GM18508 (cell line): ENCODE measurements around the gene MMRN2.
"Not testable (repeated sequence)": the region's sequence is repeated elsewhere in the genome, so short reads cannot be mapped to it uniquely, and the experiment has no call there.

ENCODE experiments used
- ATAC-seq: cut with Tn5 transposase; IDR thresholded peaks from one replicate; pipeline ENCODE4 v1.9.1; 2021; ENCODE audit warnings: moderate number of reproducible peaks; ENCODE audit not compliant: insufficient read depth, unreplicated experiment

MMRN2 gene

DNA sequence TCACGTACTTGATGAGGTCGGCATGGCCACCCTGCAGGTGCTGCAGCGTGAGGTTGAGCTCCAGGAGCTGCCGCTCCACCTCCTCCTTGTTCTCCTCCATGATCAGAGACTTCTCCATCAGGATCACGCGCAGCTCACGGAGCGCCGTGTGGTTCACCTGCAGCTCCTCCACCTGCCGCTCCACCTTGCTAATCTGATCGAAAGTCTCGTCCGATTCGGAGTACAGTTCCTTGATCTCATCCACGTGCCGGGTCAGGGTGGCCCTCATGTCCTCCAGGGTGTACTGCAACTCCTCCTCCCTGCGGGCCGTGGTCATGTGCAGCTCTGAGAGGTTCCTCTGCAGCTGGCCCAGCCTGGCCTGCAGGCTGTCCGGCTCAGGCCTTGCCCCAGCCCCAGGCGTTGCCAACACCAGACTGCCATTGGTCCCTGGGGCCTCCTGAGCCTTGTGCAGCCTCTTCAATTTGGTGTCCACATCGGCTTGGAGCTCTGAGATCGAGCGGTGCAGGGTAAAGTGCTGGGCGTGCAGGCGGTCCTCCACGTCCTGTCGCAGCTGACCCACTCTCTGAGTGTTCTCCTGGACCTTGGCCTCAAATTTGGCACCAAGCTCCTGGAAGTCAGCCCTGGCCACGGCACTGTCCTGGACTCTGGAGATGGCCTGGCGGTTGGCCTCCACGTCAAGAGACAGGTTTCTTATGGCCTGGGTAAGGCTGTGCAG, 13.9 kb downstream of the MMRN2 start:
- no peak for ATAC-seq

DNA sequence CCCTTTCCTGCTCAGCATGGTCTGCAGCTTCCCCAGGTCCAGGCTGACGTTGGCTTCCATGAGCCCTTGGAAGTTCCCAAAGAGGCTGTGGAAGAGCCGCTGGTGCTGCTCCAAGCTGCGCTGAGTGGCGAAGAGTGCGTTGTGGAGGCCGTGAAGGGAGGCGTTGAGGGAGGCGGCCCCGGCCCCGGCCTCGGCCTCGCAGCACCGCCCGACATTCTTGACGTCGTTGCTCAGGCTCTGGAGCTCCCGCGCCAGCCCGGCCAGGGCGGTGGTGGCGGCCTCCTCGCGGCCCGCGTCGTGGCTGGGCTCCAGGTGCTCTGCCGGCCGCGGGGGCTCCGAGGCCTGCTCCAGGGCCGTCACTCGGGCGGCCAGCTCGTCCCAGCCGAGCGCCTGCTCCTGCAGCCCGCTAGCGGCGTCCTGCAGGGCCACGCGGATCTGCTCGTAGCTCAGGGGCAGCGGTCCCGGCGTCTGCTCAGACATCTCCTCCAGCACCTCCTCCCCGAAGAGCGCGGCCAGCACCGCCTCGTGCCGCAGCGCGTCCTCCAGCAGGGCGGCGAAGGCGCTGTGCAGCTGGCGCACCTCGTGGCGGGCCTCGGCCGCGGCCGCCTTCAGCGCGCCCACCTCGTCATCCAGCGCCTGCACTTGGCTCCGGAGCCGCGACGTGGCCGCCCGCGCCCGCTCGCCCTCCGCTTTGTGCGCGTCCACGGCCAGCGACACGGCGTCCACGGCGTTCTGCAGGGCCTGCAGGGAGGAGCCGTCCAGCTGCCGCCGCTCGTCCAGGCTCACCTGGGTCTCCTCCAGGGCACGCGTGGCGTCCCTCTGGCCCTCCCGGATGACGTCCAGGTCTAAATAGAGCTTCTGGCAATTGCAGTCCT, 14.7 kb downstream of the MMRN2 start:
- no peak for ATAC-seq

- ATAC-seq: no peak
Observed at GRCh38 chr10:86941991-86942421, 15.4 kb downstream of the MMRN2 start.

- ATAC-seq: no peak
Observed at GRCh38 chr10:86941426-86941825, 16.0 kb downstream of the MMRN2 start.

GRCh38 chr10:86940677-86941076, 16.7 kb downstream of the MMRN2 start:
- no peak for ATAC-seq

DNA sequence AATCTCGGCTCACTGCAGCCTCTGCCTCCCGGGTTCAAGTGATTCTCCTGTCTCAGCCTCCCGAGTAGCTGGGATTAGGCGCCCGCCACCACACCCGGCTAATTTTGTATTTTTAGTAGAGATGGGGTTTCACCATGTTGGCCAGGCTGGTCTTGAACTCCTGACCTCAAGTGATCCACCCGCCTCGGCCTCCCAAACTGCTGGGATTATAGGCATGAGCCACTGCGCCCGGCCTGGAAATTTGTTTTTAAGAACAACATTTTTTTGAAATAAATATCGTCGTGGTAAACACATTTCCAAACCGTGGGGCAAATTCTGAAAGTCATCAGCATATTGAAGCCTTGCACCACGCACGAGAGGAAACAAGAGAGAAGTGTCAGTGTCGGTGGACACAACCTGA, 17.3 kb downstream of the MMRN2 start:
- ATAC-seq: not testable (repeated sequence)

- no peak for ATAC-seq
Observed at GRCh38 chr10:86938260-86938659, 19.2 kb downstream of the MMRN2 start.

DNA sequence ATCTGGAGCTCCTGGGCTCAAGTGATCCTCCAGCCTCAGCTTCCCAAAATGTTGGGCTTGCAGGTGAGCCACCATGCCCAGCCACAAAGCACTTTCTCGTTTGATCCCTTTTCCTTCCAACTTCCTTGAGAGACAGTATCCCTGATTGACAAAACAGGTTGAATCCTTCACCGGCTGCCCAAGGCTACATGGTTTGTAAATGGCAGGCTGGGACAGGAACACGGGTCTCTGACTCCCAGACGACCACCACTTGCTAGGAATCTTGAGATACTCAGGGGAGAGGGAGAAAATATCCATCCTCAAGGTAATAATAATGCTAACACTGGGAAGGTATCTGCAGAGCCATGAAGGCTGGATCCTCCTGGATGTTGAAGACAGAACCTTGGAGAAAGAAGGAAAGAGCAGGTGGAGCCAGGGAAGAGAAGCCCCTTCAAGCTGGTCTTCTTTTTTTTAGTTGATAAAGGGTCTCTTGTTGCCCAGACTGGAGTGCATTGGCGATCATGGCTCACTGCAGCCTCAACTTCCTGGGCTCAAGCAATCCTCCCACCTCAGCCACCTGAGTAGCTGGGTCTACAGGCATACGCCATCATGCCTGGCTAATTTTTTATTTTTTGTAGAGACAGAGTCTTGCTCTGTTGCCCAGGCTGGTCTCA, 19.8 kb downstream of the MMRN2 start:
- ATAC-seq: no peak

GRCh38 chr10:86936661-86937501, 20.5 kb downstream of the MMRN2 start:
- ATAC-seq: no peak

- not testable (repeated sequence) for ATAC-seq
Observed at GRCh38 chr10:86934162-86934711, 23.2 kb downstream of the MMRN2 start.

DNA sequence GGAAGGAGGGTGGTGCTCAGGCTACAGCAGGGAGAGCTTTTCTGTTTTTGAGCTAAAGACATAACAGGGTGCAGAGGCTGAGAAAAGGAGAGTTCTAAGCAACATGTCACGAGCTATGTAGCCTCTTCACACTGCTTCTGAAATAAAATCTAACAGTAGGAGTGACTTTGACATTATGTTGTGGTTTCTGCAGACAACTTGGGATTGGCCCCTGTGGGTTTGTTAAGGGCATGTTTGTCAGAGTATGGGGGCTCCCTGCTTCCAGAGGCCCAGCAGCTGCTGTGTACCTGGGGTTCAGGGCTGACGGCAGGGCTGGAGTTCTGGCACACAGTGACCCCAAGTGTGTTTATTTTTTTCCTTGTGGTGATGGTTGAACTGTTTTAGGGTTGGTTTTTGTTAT, 24.7 kb downstream of the MMRN2 start:
- no peak for ATAC-seq

DNA sequence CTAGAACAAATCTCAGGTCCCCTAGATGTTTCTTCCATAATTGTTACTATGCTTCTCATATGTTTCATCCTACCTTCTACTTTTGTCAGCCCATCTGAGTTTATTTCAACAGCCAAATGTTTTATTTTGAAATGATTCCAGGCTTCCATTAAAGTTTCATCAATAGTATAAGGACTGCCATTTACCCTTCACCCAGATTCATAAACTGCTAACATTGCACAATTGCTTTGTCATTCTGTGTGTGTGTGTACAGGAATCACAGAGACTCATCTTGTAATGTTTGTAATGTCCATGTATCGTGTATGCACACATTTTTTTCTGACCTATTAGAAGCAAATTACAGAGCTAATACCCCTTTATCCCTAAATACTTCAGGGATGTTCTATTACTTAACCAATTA, 25.5 kb downstream of the MMRN2 start:
- ATAC-seq: no peak

DNA sequence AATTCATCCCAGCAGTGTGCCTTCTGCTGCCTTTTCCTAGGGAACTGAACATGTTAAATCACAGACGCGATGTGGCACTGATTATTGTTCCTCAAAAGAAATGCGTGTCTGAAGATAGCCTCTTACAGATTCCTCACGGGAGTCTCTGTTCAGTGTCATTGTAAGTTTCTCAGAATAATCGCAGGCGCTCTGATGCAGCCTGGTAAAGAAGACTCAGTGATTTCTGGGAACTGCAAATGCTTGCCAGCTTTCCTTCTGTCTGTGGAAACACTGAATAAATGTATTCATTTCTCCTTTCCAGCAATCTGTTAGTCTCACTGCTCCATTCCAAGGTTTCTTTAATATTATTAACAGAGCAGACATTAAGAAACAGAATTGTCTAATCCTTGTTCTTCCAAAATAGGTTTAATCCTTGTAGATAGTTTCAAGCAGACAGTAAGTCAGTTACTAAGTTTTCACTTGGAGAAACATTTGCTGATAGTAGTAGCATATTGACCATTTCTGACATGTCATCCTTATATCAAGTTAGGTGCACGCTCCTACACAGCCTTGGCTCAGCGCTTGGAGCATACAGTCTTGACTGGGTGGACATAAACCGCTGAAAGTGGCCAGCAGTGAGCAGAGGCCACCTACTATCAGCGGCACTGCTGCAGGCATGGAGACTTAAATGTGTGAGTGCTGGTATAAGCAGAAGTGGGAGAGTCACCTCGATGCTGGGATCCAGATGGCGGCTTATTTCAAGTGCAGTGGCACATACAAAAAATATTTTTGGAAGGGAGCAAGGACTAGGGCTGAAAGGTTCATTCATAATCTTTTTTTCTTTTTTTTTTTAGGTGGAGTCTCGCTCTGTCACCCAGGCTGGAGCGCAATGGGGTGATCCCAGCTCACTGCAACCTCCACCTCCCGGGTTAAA, 27.7 kb downstream of the MMRN2 start:
- ATAC-seq: no peak

DNA sequence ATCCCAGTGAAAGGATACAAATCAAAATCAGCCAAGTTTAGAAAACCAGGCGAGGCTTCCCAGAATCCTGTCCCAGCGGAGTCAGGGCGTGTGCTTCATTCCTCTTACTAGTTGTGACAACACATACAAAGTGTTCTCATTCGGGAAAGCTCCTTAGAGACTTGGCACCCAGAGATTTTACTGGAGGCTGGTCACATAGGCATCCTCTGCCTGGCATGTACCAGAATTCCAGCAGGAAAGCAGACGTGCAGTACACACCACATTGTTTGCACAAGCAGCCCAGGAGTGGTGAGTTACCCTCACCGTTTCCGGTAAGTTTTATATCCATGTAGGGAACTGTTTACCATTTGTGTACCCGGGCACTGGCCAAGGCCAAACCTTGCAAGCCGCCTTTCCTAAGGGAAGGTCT, 34.9 kb downstream of the MMRN2 start:
- ATAC-seq: no peak

DNA sequence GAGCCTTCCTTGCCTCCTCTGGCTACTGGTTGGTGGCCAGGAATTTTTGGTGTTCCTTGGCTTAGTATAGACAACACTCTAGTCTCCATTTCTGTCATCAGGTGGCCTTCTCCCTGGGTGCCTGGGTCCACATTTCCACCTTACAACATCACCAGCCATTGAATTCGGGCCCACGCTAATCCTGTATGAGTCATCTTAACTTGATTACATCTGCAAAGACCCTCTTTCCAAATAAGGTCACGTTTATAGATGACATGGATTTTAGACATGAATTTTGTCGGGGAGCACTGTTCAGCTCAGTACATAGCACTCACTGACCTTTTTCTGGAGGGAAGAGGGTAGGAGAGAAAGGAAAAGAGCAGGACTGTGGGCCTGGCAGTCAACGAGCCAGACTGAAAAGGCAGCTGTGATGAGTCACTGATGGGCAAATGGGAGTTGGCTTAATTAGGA, 39.4 kb downstream of the MMRN2 start:
- no peak for ATAC-seq

- ATAC-seq: no peak
Observed at GRCh38 chr10:86914734-86915133, 42.7 kb downstream of the MMRN2 start.

GRCh38 chr10:86905429-86905828, 52.0 kb downstream of the MMRN2 start:
- no peak for ATAC-seq

- ATAC-seq: no peak
Observed at GRCh38 chr10:86904600-86904999, 52.8 kb downstream of the MMRN2 start.

GRCh38 chr10:86900955-86901354, 56.5 kb downstream of the MMRN2 start:
- no peak for ATAC-seq
